ENCODE data around the gene HIF1A.
"Not testable (repeated sequence)": the region's sequence is repeated elsewhere in the genome, so short reads cannot be mapped to it uniquely, and the experiment has no call there.

Gene HIF1A

DNA sequence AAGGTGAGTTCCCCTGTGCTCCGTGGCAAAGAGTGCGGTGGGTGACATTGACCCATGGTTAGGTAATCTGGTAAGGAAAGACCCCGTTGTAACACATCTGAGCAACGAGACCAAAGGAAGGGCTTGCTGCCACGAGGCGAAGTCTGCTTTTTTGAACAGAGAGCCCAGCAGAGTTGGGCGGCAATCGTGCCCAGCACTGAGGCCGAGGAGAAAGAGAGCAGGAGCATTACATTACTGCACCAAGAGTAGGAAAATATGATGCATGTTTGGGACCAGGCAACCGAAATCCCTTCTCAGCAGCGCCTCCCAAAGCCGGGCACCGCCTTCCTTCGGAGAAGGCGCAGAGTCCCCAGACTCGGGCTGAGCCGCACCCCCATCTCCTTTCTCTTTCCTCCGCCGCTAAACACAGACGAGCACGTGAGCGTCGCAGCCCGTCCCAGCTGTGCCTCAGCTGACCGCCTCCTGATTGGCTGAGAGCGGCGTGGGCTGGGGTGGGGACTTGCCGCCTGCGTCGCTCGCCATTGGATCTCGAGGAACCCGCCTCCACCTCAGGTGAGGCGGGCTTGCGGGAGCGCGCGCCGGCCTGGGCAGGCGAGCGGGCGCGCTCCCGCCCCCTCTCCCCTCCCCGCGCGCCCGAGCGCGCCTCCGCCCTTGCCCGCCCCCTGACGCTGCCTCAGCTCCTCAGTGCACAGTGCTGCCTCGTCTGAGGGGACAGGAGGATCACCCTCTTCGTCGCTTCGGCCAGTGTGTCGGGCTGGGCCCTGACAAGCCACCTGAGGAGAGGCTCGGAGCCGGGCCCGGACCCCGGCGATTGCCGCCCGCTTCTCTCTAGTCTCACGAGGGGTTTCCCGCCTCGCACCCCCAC, at the start of gene HIF1A:
Gene HIF1A (plus strand): TSS at position 684 of the 865 bp plus-strand sequence. CDS start 292 bp downstream, outside the sequence.
- peak; percentile 99 for DNase-seq (ENCODE audit: low read depth)

DNA sequence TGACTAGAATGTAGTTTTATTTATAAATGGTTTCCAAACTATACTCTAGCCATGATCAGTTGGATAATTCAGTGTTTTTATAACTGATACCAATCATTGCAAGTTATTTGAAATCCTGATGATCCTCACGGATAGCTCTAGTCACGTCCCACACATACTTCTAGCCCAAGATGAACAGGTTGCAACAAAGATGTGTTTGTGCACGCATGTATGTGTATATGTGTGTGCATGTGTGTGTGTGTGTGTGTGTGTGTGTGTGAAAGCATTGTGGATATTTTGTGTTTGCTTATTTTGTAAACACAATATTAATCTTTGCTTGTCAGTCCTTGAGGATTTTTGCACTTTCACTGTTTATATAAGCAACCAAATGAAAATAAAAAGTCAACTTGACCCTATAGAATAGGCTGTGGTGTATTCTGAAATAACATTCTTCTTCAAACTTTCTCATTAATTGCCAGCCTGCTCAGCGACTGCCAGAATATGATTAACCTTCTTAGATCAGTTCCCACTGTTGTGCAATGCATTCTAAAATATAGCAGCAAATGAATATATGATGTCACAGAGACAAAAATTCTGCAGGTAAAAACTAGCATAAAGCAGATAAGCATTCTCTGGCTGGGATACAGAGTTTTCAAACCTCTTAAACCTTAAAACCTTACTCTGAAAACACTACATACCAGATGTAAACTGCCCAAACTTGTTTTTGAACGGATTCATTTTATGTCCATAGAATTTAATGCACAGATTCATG, 48.8 kb upstream of the HIF1A start:
- DNase-seq (ENCODE audit: low read depth): no peak

DNA sequence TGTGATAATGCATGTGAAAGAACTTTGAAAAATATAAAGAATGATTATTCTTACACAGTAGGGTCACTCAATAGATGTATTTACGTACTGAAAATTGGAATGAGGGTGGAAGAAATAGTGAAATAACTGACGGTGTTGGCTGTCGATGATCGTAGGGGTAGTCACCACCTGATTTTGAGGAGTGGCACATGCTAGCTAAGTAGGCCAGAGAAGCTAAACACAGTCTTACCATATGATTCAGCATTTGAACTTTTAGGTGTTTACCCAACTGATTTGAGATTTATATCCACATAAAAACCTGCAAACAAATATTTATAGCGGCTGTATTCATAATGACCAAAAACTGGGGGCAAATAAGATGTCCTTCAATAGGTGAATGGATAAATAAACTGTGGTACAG, 47.6 kb upstream of the HIF1A start:
- DNase-seq (ENCODE audit: low read depth): no peak

DNA sequence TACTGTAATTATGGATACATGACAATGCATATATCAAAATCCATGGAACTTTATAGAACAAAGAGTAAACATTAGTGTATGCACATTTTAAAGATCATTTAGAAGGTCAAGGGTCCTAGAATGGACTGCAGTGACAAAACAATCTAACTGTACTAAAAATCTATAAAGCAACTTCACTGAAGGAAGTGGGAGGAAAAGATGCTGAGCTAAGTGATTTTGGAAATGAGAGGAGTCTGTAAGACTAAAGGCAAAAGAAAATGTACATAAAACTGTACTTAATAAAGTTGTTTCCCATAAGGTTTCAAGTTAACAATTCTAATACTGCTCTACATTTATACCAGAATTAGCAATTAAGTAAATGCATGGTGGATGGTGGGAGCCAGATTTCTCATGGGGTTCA, 46.9 kb upstream of the HIF1A start:
- DNase-seq (ENCODE audit: low read depth): no peak

DNA sequence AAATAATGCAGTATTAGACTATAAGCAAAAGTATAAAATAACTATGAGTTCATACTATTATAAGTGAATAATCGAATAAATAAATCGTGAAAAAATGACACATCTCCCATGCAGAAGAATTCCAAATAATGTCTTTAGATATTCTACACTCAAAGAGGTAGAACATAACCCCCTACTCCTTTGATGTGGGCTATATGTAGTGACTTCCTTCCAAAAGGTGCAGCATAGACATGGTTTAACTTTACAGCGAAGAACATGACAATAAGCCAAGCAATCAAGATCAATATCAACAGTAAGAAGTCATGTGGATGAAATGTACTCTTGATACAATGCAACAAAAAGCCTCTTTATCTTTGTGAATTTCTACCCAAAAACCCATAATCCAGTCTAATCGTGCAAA, 46.0 kb upstream of the HIF1A start:
- no peak for DNase-seq (ENCODE audit: low read depth)

DNA sequence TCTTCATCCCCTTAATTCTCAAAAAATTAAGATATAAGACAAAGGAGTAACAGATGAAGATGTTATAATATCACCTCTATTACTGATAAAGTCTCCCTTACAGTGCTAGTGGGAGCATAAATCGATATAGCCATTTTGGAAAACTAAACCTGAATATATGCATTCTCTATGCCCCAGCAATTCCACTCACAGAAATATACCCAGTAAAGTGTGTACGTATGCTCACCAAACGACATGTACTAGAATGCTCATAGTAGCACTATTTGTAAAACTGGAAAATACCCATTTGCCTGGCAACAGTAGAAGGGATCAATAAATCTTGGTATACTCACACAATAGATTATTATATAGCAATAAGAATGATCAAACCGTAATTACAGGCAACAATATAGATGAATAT, 44.0 kb upstream of the HIF1A start:
- DNase-seq (ENCODE audit: low read depth): no peak

DNA sequence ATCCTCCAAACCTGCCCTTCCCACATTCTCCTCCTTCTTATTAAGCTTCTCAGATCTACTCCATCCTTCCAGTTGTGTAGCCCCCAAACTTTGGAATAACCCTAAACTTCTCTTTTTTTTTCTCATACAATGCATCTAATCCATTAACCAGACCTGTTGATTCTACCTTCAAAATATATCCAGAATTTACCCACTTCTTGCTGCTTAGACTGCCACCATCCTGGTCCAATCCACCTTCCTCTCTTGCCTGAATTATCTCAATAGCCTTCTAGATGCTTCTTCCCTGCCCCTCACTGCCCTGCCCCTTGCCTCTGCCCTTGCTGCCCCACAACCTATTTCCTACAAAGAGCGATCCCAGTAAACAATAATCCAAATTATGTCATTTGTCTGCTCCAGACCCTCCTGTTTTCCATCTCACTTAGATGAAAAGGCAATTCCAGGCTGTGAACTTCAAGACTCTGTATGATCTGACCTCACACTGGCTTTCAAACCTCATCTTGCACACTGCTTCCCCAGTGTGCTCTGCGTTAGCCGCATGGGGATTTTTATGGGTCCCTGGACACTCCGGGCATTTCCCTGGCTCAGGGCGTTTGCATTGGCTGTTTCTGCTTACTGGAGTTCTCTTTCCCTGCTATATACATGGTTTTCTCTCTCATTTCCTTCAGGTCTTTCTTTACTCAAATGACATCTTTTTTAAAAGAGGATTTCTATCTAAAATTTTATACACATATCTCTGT, 42.6 kb upstream of the HIF1A start:
- no peak for DNase-seq (ENCODE audit: low read depth)

DNA sequence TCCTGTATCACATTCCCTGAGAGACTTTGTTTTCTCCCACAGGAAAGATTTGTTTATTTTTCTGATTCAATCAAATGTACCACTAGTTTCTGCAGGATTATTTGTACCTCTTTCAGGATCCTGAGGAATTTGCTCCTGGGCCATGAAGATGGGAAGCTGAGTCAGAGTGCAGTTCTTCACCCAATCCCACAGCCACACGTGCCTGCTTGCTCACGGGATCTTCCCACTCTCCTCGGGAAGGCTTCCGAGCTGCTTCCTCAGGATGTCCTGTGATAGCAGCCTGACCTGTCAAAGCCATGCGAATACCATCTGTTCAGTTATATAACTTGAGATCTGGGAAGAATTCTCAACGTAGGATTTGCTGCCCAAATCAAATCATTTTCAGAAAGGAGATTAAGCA, 41.8 kb upstream of the HIF1A start:
- peak; percentile 66 for DNase-seq (ENCODE audit: low read depth)

DNA sequence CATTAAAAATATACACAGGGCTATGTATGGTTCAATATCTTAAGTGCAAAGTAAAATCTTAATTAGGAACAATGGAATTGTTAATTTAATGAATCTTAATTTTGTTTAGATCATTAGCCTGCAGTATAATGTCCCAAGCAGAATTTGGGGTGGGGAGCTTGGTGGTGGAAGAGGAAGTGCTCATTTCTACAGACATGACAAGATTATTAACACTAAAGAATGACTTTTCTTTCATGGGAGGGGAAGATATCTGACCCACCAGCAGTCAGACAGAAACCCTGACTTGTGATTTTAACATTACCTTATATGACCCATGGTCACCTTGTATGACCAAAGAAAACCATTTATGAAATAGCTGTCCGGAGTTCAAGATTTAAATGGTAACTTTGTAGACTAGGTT, 41.3 kb upstream of the HIF1A start:
- no peak for DNase-seq (ENCODE audit: low read depth)

DNA sequence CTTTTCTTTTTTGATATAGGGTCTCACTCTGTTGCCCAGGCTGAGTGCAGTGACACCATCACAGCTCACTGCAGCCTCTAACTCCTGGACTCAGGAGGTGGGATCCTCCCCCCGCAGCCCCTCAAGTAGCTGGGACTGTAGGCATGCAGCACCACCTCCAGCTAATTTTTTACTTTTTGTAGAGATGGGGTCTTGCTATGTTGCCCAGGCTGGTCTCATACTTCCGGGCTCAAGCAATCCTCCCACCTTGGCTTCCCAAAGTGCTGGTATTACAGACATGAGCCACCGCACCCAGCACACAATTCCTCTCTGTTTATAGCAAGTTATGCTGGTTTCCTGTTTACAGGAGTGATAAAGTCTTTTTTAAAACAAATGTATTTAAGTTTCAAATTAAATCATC, 39.5 kb upstream of the HIF1A start:
- DNase-seq (ENCODE audit: low read depth): no peak

DNA sequence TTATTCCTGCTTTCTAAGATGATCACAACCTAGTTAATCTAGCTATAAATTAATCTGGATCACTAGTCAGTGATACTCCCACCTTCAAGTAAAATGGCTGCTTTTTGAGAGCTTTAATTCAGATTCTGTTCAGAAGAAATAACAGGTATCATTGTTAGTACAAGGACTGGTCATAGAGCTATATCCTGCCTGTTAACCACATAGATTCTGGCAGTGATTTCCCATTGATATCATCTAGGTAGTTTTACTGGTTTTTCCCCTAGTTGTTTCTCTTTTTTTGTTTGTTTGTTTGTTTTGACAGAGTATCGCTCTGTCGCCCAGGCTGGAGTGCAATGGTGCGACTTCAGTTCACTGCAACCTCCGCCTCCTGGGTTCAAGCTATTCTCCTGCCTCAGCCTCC, 39.0 kb upstream of the HIF1A start:
- DNase-seq (ENCODE audit: low read depth): no peak

DNA sequence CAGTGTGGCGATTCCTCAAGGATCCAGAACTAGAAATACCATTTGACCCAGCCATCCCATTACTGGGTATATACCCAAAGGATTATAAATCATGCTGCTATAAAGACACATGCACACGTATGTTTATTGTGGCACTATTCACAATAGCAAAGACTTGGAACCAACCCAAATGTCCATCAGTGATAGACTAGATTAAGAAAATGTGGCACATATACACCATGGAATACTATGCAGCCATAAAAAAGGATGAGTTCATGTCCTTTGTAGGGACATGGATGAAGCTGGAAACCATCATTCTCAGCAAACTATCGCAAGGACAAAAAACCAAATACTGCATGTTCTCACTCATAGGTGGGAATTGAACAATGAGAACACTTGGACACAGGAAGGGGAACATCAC, 37.2 kb upstream of the HIF1A start:
- DNase-seq (ENCODE audit: low read depth): not testable (repeated sequence)

DNA sequence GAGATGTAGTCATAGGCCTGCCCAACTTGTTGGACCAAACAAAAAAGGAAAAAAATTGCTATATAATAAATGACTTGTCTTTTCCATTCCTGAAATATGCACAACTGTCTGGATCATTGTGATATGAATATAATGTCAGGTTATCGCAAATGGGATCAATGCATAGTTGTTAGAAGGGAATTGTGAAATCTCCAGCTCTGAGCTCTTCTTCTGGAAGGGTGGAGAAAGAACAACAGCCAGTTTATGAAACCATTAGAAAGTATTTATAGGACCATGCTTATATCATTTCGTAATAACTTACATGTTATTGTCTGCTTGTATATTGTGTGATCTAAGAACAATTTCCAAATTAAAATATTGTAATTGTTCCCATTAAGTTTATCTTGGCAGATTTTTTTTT, 35.7 kb upstream of the HIF1A start:
- no peak for DNase-seq (ENCODE audit: low read depth)

DNA sequence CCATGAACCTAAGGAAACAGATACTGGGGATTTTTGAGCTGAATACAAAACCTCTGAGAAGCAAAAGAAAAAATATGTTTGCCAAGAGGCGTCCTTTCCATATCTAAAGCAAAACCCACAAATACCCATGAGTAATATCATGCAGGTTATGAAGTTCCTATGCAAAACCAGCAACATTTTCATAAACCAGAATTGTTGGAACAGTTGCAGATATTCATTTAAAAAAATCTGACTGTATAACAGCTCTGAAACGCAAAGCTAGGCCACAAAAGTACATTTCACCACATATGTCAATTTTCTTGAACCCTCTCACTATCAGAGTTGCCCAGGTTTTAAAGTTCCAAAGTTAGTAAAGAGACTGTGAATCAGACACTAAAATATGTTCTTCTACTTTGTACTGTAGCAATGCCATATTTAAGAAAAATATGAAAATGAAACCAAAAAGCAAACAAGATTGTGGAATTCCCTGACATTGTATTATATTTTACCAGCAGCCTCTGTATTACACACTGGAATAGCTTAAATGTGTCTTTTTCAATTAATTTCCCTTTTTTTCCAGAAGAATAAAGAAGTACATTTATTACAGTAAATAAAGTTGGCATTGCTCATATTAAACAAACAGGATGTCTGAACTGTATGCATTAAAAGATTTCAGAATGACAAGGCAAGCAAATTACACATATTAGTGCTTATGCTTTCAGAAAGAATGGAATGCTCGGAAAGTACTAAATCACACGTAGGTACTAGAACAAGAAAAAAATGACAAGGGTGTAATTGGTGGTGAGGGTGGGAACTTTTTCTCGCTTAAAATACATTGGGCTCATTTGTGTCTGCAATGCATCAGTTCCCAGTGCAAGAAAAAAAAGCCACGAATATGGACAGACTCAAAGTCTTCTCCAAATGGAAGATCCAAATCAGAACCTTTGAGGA, 33.6 kb upstream of the HIF1A start:
- no peak for DNase-seq (ENCODE audit: low read depth)

DNA sequence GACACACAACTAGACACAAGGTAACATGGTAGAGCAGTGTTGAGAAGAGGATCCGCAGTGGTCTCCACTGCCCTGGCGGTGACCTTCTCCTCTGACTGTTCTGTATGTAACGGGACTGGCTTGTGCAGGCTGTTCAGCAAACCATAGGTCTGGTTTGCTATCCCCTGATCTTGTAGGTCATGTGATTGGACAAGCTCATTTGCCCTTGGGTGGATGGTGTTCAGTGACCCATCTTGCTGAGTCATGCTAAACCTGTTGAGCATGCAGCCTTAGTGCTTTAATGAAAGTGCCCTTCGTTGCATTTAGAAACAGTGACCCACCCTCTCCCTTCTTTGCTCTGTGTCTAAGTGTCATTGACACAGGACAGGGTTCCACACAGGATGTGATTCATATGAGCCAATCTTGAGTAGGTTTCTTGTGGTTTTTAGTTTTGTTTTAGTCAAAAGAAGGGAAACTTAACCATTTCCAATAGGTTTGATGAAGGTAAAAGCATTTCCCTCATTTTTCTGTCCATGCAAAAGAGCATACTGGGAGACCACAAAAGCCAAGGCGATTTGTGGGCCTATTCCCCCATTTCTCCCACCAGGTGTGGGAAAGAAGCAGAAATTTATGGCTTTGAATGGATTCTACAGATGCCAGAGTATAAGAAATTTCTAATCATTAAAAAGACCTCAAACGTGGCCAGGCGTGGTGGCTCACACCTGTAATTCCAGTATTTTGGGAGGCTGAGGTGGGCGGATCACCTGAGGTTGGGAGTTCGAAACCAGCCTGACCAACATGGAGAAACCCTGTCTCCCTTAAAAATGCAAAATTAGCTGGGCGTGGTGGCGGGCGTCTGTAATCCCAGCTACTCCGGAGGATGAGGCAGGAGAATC, 32.6 kb upstream of the HIF1A start:
- DNase-seq (ENCODE audit: low read depth): no peak

DNA sequence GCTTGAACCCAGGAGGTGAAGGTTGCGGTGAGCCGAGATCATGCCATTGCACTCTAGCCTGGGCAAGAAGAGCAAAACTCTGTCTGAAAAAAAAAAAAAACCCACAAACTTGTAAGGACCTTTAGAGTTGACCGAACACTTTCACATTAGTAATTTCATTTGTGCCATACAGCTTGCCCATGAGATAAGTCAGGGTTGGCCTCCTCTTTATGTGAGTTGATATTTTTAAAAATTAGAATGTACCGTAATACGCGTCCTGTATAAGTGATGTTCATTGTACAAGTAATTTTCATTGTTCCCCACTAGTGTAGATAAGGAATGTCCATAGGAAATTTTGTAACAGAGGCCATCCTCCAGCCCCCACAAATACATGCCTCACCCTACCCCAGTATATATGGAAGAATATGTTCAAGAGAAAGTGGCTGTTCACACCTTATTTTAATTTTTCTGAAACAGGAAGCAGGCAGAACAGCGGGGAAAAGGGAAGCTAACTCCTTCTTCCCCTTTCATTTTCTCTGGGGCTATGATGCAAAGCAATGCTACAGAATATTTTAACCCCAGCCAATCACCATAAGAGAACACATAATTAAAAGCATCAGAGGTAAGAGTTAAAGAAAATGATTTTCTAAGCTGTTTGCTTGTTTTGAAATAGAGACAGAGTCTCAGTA, 31.9 kb upstream of the HIF1A start:
- no peak for DNase-seq (ENCODE audit: low read depth)

DNA sequence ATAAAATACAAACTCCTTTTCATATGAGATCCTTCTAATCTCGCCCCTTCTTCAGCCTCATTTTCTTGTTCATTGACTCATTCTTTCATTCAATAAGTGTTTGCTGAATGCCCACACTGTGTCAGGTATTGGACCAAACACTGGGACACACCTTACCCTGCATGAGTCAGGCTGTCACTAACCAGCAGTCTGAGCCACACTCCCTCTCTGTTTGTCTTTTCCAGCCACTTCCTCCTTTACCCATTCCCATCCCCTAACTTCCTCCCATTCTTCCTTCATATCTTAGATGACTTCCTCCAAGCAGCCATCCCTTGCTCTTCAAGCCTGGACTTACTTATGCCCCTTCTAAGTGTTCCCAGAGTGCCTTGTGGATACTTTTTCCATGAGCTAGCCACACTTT, 27.0 kb upstream of the HIF1A start:
- DNase-seq (ENCODE audit: low read depth): no peak

DNA sequence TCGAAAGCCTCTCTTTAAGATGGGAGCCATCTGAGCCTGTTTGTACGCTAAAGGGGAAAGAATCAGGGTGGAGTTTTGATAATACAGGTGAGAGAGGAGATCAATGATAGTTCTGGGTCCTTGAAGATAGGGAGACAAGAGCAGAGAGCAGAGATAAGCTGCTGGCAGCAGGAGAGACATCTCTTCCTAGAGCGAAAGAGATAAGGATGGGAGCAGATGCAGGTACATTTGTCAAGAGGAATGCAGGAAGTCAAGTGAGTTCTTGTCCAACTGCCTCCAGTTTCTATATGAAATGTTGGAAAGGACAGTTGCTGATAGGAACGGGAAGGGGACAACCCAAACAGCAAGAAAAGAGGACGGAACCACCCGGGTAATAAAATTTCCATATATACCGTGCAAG, 24.7 kb upstream of the HIF1A start:
- no peak for DNase-seq (ENCODE audit: low read depth)

DNA sequence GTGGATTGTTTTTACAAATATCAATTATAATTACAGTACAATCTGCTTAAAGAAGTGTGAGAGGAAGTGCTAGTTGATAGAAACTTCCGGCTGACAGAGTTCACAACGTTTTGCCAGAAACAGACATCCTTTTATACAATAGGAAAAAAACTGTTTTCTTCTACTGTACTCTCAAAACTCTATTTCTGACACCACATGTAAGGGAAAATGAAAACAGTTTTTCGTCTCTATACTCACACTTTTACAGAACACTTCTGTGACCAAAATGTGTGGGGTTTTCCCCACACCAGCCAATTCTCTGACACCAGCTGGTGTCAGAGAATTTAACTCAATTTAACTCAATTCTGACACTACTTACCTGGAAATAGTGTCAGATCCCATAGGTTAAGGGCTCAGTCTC, 24.2 kb upstream of the HIF1A start:
- no peak for DNase-seq (ENCODE audit: low read depth)

DNA sequence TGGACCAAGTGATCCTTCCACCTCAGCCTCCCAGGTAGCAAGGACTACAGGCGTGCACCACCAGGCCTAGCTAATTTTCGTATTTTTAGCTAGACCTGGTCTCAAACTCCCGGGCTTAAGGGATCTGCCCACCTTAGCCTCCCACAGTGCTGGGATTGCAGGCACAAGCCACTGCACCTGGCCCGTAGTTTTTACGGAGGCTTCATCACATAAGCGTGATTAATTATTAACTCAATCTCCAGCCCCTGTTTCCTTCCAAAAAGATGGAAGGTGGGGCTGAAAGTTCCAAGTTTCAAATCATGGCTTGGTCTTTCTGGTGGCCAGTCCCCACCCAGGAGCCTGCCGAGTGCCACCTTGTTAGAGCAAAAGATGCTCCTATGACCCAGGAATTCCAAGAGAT, 22.5 kb upstream of the HIF1A start:
- no peak for DNase-seq (ENCODE audit: low read depth)
